LoVo (cell line): Measurements from ENCODE around the gene RYR3.

Source experiments
- DNase-seq: peaks from one replicate; pipeline ENCODE4 v3.0.0-alpha.2; 2016; ENCODE audit warnings: low spot score

RYR3 gene

DNA sequence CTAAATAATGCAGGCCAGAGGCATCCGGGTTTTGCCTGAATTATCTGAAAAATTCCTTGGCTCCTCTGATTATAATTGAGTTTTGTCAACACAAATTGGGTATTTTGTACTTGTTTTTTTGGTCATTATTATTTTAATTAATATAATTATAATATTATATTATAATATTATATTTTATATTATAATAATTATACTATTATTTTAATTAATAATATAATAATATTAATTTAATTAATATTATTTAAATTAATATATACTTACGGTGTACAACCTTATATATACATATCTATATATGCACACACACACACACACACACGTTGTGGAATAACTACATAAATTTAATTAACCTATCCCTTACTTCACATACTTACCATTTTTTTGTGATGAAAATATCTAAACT, 73.5 kb downstream of the RYR3 start:
- DNase-seq = no peak

DNA sequence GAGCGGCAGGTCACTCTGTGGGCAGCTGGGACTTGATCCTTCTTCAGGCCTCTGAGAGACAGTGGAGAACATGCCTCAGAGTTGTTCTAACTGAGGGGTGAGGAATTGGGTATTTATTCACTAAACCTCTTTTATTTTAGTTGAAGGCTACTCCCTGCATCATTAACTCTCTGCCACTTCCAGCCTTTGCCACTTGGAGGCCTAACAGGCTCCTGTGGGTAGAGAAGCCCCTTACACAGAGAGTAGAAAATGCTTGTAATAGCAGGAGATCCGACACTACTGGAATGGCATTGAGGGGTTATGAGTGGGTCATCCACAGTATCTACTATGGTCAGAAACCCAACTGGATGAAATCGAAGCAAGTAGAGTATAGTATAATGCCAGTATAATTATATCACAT, 81.7 kb downstream of the RYR3 start:
- no peak for DNase-seq

DNA sequence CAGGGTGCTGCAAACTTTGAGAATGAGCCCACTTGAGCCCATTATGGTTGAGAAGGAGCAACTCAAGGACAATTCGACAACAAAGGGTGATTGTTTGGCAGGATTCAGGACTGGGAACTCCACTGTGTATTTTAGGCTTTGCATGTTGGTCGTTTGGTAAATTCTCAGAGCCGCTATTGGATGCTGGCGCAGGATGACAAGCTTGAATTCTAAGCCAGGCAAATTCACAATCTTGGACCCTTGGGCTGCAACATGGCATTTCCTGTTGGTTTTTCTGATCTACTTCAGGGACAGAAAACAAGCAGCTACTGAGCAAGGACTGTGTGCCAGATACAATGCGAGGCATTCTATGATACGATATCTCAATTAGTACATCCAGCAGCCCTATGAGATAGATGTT, 82.8 kb downstream of the RYR3 start:
- DNase-seq = no peak

DNA sequence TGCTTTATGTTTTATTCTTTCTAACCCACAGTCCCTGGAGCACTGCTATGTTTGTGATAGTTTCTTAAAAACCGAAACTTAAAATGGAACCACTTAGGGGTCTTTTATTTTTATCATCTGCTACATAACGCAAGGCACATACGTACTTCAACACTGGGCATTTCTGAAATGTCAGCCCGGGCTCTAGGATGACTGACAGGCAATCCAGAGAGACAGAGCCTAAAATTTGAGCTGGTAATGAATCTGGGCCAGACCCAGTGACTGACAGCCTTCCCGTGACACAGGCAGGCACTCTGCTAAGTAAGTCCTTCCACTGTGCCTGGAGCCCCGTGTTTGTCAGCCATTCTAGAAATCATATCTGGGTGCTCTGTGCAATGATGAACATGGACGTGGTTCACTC, 84.6 kb downstream of the RYR3 start:
- no peak for DNase-seq

DNA sequence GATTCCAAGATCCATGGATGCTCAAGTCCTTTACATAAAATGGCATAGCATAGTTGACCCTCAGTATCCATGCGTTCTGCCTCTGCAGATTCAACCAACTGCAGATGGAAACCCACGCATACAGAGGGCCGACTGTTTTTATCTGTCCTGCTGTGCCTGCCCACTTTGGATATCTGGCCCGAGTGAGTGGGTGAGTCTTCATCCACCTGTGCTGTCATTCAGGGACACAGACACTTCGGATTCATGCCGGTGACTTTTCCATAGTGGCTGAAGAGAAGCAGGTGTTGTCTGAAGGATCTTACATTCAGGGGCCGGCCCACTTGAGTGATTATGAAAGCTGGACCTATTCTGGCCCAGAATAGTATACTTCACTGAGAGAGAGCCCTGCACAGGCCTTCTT, 85.1 kb downstream of the RYR3 start:
- no peak for DNase-seq

DNA sequence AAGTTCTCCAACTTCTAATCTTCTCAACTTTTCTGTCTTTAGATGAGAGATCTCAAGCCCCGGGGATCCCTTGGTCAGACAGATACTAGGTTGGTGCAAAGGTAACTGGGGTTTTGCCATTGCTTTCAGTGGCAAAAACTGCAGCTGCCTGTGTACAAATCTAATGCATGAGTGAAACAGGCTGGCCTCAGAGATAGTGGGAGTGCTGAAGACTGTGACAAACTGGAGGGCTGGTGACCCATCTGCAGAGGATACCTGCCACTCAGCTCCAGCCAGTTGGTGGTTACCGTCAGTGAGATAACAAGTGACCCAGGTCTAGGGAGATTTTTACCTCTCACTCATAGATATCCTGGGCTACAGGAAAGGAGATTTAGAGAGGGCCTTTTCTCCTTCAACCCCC, 85.7 kb downstream of the RYR3 start:
- no peak for DNase-seq

DNA sequence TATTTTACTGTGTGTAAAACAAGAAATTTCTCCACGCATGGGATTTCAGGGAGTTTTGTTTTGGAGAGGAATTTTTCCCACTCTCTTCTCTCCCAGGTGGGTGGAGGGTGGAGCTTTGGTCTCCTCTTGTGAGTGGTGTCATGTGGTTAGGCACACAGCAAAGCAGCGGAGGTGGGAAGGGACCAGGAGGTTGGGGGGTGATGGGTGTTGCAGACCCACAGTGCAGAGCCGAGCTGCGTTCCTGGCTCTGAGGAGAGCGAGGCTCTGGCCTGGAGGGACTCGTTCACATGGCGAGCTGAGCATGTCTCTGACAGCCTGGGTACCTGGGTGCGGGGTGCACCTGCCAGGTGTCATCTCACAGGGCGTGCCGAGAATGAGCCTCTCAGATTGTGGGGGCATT, 87.8 kb downstream of the RYR3 start:
- DNase-seq = no peak

DNA sequence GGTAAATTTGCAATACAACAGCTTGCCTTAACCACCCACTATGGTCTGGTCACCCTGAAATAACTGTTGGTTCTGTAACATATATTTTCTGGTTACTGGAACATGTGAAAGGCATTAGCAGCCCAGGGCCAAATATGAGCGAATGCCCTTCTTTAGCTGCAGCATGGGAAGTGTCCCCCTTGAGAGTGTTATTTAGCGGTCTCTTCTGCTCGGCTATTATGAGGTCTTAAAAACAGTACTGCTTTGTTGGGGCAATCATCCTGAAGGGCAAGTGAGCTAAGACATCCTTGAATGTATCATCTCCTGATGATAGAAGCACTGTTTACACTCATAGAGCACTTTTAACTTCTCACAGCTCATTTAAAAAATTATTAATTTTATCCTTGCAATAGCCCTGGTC, 90.2 kb downstream of the RYR3 start:
- DNase-seq = no peak

DNA sequence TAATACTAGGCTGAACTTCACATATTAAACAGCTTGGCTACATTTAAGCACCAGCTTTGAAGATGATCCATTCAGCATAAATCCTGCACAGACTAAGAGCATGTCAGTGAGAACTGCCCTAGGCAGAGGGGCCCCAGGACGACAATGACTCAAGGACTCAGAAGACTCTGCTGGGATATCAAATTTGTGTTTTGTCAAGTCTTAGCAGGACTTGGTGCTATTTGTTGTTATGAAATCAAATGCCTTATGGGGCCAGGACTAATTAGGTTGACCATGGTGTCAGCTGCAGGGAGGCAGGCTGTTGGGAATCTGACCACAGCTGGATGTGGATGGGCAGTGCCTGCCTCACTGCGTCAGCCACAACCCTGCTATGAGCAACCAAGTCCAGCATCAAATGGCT, 91.8 kb downstream of the RYR3 start:
- DNase-seq = no peak

DNA sequence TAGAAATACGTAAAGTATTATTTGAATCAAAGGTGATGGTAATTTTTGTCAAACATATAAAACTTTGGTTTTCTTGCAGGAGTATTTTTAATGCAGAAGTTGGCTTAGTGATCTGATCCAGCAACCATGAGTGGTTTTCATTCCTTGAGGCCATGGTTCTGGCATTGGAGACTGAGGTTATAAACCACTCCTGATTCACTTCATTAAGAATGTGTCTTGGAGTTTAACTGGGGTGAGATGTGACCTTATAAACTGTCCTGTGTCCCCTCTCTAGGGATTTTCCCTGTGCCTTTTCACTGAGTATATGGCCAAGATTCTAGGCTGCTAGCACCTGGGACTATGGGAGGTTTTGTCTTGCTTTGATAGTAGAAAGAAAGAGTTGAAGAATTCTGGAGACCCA, 94.3 kb downstream of the RYR3 start:
- DNase-seq = no peak

DNA sequence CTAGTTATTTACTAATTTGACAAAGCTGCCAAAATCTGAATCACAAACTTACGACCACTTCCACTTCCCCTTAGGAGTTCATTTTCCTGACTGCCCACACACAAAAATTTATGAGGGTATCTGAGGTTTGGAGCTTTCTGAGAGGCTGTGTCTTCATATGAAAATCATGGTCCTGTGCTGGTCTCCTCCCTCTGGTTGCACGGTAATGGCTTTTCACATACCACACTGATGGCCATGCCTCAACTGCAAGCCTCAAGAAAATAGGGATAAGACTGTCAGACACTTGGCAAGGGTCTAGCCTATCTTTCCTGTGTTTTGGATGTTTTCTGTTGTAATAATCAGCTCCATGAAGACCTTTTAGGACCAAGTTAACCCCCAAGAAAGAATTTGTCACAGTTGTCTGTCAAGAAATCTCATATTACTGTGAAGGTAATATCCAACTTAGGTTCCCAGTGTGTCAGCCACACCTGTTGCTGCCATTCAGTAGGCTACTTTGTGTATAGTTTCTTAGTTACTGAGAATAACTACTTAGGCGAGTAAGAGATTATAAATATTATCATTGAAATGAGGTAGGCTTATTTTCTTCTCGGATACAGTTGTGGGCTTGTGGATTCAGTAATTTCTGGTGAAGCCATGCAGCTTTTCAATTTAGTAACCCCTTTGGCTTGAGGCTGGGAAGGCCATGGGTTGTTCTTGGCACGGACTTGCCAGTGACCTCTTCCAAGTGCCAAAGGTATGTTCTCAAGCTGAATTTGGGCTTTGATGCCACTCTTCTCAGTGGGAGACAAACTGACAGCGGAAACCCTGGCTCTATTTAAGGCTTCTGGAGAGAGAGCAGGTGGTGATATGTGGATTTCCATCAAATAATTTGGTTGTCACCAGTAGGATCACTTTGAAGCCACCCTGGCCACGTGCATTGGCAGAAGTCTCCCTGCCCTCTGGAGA, 101.1 kb downstream of the RYR3 start:
- no peak for DNase-seq

DNA sequence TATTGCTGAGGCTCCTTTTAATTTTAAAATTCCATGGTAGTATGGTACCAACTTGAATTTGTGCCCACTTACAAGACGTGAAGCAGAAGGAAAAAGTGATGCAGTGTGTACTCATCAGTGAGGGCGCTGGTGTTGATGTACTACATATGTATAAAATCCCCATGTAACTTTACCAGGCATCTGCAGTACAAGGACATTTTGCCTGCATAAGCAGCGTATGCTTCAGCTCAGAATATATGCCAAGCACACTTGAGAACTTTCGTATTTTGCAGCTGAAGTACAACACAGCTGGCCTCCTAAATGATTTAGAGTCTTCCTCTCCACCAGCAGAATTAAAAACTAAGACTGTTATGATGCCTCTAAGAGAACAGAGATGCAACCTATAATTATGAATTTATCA, 108.9 kb downstream of the RYR3 start:
- DNase-seq = no peak

DNA sequence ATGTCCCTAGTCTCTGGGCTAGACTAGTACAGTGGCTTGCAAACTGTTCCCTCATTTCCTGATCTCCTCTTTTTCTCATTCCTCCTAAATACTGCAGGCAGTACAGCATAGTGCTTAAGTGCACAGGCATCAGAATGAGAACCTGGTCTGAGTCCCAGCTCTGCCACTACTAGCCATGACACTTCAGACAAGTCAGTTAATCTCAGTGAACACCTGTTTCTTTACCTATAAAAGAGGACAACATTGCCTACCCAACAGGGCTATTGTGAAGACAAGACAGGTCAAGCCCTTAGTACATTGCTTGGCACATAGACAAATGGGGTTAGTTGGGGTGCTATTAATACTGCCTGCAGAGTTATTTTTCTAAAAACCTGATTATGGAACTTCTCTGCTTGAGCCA, 113.3 kb downstream of the RYR3 start:
- DNase-seq = no peak

DNA sequence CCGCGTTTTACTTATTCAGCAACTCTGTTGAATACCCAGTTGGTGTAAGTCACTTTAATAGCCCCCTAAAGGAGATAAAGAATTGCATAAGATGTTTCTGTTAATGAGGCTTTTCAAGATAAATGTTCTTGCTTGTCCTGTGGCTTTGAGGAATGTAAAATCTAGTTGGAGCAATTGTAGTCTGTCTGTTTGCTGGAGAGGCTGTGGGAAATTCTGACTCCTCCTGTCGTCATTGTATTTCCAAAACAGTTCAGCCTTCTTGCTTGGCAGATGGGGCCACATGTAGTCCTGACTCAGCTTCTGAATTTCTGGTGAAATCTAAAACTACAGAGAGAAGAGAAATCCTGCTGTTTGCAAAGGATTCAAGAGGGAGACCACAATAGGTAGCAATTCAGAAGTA, 114.4 kb downstream of the RYR3 start:
- DNase-seq = no peak

DNA sequence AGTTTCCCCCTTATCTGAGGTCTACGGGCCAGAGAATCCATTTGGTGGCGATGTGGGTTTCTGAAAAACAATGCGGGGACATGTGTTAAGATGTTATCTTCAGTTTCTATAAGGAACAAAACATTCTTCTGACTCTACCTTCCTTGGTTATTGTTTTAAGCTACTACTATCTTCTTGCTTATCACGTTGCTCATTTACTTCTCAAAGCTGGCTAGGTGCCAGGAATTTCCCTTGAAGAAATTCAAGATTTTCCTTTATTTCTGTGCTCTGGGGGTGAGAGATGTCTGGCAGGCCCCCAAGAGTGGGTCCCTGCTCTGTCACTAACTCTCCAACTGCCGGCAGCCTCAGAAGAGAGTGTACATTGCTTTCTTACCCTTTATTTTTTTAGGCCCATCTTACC, 119.8 kb downstream of the RYR3 start:
- no peak for DNase-seq

DNA sequence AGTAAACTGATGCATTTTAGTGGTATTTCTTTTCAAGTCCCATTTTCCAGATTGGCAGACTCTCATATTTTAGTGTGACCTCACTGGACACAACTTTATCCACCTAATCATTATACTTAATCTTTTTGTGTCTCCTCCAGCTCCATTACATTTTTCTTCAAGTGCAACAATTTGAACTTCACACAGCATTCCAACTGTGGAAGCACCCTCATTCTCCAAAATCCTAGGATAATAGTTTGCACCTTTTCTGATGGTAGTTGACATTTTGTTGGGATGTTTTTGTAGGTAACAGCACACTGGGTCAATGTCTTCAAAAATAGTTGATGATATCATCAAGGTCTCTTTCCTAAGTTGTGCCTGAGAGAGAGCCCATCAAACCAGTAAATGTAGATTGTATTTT, 123.1 kb downstream of the RYR3 start:
- DNase-seq = no peak

DNA sequence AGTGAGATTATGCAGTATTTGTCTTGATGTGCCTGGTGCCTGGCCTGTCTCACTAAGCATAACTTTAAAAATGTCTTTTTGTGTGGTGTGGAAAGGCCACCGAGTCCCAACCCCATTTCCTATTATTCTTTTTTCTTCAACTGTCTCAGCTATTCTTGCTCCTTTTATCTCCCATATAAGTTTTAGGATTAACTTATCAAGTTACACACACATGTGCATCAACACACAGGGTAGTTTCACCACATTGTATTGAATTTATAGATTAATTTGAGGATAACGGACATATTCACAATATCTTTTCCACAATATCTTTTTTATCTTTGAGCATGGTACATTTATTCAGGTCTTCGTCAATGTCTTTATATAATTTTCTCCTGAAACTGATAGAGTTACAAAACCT, 127.6 kb downstream of the RYR3 start:
- no peak for DNase-seq

DNA sequence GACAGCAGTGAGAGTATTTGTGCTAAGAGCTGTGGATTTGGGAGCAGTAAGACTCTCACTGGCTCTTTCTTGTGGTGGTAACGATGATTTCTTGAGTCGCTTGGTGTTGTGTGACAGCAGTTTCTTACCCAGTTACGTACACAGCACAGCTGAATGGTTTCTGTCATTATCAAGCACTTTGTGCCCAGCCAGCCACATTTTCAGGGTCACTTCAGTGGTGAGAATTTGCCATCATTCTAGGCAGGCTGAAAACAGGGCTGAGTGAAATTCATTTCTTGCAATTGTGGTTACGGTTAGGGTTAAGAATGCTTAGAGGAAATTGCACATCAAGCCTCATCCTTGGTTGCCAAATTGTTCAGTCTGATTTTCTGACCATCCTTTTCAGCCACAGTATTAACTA, 130.1 kb downstream of the RYR3 start:
- no peak for DNase-seq

DNA sequence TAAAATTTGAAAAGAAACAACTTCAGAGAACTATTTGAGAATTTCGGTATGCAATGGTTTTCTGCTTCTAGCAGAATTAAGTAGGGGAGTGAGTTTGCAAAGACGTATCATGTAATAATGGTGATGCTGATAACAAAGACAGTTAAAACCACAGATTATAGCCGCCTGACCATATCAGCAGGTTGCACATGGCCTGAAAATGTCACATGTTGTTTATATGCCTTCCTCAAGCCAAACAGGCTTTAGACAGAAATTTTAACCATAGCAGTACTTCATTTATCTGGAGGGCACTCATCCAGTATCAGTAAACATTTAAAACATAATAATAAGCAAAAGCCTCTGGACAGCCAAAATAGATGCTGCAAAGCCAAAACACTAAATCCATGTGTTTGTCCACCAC, 131.7 kb downstream of the RYR3 start:
- DNase-seq = no peak

DNA sequence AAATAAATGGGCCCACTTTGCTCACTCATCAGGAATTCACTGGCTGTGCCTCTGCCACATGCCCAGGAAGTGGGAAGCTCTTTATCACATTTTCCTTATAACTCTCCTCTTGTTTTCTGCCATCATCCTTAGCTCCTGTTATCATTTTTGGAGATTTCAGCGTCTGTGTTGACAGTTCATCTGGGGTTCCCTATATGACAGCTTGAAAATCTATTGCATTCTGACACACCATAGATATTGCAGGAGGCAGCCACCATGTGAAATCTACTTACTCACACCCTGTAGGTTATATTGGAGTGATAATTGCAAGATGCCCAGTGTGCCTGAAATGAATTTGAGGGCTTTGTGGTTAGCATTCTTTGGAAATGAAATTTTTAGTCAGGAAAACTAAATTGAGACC, 132.9 kb downstream of the RYR3 start:
- no peak for DNase-seq

DNA sequence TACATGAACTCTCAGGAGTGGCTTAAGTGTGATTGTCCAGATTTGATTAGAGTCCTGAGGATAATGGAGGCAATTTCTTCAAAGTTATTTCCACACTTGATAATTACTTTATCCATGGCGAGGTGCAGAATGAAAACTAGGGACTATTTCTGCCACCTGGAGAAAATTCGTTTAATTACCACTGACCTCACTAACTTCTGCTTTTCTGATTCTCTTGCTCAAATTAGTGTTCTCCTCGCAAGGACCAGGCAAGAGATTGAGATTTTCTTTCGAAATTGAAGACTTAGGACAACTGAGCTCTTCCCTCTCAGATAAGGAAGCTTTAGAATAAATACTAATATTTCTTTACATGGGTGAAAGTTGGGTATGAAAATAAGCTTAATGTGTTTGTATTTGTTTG, 135.2 kb downstream of the RYR3 start:
- DNase-seq = no peak

DNA sequence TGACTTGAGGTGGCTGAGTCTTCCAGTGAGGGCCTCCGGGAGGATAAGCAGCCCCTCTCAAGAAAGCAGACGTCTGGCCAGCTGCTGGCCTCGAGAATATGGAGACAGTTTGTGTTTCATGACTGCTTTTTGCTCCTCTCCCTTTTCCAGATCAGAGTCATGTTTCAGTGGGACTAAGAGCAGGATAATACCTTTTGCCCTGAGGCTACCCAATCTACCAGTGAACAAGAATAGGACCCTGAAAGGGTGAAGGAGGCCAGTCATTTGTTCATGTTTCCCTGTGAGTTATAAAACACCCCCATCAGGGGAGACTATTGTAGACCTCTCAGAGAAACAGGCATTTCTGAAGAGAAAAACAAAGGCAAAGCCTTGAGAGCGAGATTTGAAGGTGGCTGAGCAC, 137.4 kb downstream of the RYR3 start:
- no peak for DNase-seq

DNA sequence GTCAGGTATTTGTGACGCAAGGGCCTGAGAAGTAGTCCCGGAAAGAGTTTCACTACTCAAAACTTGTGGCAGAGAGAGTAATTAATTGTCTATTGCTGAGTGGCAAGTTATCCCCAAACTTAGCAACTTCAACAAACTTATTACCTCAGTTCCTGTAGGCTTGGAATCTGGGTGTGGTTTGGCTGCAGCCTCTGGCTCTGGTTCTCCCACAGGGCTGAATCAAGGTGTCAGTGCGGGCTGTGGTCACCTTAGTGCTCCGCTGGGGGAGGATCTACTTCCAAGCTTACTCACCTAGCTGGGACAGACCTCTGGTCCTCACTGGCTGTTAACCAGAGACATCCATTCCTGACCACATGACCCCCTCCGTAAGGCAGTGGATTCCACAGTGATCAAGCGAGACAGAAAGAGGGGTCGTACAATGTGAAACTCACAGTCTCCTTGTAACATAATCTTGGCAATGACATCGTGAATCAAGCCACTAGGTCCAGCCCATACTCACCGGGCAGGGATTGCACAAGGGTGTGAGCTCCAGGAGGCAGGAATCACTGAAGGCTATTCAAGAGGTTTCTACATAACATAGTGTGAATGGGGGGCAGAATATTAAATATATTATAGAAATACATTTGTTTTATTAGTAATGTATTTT, 138.3 kb downstream of the RYR3 start:
- no peak for DNase-seq

DNA sequence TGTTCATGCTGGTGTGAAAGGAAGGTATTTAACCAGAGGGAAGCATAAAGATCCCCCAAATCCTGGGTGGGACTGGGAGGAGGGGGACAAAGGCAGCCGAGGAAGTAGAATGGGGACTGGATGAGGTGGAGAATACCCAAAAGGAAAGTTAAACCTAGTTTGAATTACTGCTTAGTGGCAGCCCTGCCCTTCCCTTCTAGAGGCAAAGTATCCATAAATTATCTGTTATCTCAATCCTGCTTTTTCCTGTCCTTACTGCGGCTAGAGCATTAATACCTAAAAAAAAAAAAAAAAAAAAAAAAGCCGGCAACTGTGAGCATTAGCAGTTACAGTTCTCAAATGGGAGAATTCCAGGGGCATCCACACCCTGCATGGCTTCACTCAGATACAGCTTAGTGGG, 139.0 kb downstream of the RYR3 start:
- no peak for DNase-seq
